Neuron (in vitro differentiated cells): Measurements from ENCODE around the gene UCN2.

ENCODE experiments used
- H2AFZ ChIP-seq: one replicate; pipeline ENCODE4 v1.6.1; 2013; ENCODE audit warnings: low read depth, mild to moderate bottlenecking, inconsistent platforms, low read length, moderate library complexity
- H3K27me3 ChIP-seq: one replicate; pipeline ENCODE4 v1.6.1; 2013; ENCODE audit warnings: low read length; ENCODE audit not compliant: insufficient read depth
- H3K36me3 ChIP-seq: one replicate; pipeline ENCODE4 v1.6.1; 2013; ENCODE audit warnings: low read length; ENCODE audit not compliant: insufficient read depth
- H3K4me1 ChIP-seq: one replicate; pipeline ENCODE4 v1.6.1; 2013; ENCODE audit warnings: low read length; ENCODE audit not compliant: insufficient read depth
- H3K4me3 ChIP-seq: 2 replicates; pipeline ENCODE4 v1.5.1; 2013; ENCODE audit warnings: mild to moderate bottlenecking, low read length, moderate library complexity
- H3K9me3 ChIP-seq: one replicate; pipeline ENCODE4 v1.6.1; 2013; ENCODE audit warnings: low read length

UCN2 gene

DNA sequence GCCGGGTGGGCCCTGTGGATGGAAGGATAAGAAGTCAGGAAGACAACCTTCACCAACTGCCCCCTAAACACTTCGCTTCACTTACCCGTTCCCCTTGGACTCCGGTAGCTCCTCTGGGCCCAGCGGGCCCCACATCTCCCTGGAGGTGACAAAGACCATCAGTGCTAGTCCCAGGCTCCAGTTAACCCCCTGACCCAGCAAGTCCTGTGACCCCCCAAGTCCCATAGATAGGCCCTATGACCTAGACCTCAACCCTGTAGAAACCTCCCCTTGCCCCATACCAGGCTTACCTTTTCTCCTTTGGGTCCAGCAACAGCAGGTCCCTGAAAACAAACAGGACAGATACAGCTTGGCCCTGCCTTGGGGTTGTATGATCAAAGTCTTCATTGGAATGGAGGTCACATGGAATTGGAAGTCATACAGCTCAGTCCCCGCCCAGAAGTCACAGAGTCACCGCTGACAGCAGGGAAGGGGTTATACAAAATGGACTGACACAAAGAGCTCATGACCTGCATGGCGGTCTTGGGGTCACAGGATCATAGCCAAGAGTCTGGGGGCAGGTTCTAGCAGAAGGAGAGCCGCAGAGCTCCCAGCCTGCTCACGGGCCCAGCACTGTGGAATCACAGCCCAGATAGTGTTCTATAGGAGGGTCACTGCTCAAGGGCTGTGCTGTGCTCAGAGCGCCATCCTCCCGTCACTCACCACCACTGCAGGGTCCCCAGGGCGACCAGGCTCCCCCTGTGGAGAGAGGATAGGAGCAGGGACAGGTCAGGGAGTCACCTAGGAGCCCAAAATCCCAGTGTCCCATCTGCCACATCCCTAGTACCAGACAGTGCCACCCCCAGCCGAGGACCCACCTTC is 18.3 kb upstream of the UCN2 start:
- peaks cover 6% of the 10 kb centered on the region for H3K36me3 ChIP-seq
- no peak overlapping the region for H3K4me3 ChIP-seq
- no peak overlapping the region for H2AFZ ChIP-seq
- H3K4me1 ChIP-seq = peaks cover 9% of the 10 kb centered on the region
- peaks cover 7% of the 10 kb centered on the region for H3K9me3 ChIP-seq
- H3K27me3 ChIP-seq = no peaks in the 10 kb centered on the region

- H3K4me1 ChIP-seq = peaks cover 1% of the 10 kb centered on the region
- peaks cover 2% of the 10 kb centered on the region for H3K9me3 ChIP-seq
- H3K27me3 ChIP-seq = no peaks in the 10 kb centered on the region
- peaks cover 6% of the 10 kb centered on the region for H3K36me3 ChIP-seq
- H2AFZ ChIP-seq = no peak overlapping the region
- no peak overlapping the region for H3K4me3 ChIP-seq
Measured at GRCh38 chr3:48576647-48577046, 13.1 kb upstream of the UCN2 start.

- H3K4me1 ChIP-seq = no peaks in the 10 kb centered on the region
Measured at GRCh38 chr3:48575366-48575765, 11.8 kb upstream of the UCN2 start.

DNA sequence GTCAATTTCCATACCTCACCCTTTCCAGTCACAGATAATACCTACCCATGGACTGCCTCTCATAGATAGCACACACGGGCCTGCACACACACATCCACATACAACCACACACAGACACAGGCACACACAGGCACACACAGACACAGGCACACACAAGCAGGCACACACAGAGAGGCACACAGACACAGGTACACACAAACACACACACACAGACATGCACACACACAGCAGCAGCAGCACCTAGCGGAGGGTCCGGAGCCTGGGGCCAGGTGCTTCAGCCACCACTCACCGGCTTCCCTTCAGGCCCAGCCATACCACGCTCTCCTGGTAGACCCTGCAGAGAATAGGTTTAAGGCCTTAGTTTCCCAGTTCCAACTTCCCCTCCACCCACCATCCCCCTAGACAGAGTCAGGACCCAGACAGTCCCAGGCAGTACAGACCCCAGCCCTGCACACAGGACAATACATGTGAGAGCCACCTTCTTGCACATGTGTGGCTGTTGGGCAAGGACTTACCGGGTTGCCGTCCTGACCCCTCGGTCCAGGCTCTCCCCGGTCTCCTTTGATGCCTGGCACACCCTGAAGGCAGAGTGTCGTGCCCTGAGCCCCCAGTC is 10.5 kb upstream of the UCN2 start:
- Histone ChIP-seq H3K9me3 (no peaks in the 10 kb centered on the region), H3K27me3 (no peaks in the 10 kb centered on the region), H2AFZ (no peak overlapping the region), H3K4me3 (no peak overlapping the region), H3K4me1 (no peaks in the 10 kb centered on the region), H3K36me3 (peaks cover 6% of the 10 kb centered on the region)

More at GRCh38 chr3:48575366-48575765, 11.8 kb upstream of the UCN2 start:
- Histone ChIP-seq H3K27me3 (no peaks in the 10 kb centered on the region), H3K9me3 (no peaks in the 10 kb centered on the region), H3K4me3 (no peak overlapping the region), H2AFZ (no peak overlapping the region), H3K36me3 (peaks cover 6% of the 10 kb centered on the region)

GRCh38 chr3:48572517-48572916 is 8.9 kb upstream of the UCN2 start:
- Histone ChIP-seq H3K27me3 (no peaks in the 10 kb centered on the region), H3K36me3 (peaks cover 6% of the 10 kb centered on the region)

DNA sequence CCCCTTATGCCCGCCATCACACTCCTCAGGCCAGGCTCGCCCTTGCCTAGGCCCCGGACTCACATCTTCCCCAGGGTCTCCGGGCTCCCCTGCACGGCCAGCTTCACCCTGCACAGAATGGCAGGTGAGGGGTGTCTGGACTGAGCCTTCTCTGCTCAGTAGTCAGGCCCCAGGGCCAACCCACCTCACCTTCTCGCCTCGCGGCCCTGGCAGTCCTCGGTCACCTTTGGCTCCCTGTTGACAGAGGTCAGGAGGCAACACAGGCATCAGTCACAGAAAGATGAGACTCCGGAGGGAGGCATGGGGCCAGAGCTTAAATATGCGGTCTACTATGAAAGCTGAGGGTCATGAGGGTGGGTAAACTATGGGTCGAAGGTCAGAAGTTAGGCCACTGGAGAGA is 8.4 kb upstream of the UCN2 start:
- no peaks in the 10 kb centered on the region for H3K4me1 ChIP-seq
- H3K4me3 ChIP-seq = no peak overlapping the region
- no peaks in the 10 kb centered on the region for H3K9me3 ChIP-seq
- H3K27me3 ChIP-seq = no peaks in the 10 kb centered on the region
- peaks cover 5% of the 10 kb centered on the region for H3K36me3 ChIP-seq
- H2AFZ ChIP-seq = no peak overlapping the region

More at GRCh38 chr3:48572517-48572916, 8.9 kb upstream of the UCN2 start:
- no peak overlapping the region for H3K4me3 ChIP-seq
- no peak overlapping the region for H2AFZ ChIP-seq
- no peaks in the 10 kb centered on the region for H3K9me3 ChIP-seq
- no peaks in the 10 kb centered on the region for H3K4me1 ChIP-seq

DNA sequence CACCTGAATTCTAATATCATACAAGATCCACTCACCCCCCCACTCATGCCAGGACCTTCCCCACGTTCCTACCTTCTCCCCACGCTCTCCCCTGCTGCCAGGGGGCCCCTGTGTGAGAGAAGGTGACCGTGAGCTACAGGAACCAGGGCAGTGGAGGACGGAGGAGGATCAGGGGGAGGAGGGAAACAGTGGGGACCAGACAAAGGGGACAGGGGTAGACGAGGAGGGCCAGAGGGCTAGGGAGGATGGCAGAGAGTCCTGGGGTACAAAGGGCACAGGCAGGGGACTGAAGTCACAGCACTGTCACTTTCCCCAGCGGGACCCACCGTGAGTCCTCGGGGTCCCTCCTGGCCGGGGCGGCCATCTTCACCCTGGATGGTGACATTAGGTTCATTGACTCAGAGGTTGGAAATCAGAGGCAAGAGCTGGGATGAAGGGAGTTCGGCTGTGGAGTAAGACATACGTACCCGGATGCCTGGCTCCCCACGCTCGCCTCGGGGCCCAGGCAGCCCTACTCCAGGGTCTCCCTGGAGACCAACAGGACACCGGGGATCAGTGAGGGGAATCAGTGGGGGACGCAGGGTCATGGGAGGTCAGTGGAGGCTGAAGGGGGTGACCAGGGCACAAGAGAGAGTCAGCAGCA is 6.3 kb upstream of the UCN2 start:
- H2AFZ ChIP-seq = no peak overlapping the region
- no peaks in the 10 kb centered on the region for H3K27me3 ChIP-seq
- H3K4me3 ChIP-seq = no peak overlapping the region
- no peaks in the 10 kb centered on the region for H3K36me3 ChIP-seq
- H3K4me1 ChIP-seq = no peaks in the 10 kb centered on the region
- H3K9me3 ChIP-seq = no peaks in the 10 kb centered on the region

DNA sequence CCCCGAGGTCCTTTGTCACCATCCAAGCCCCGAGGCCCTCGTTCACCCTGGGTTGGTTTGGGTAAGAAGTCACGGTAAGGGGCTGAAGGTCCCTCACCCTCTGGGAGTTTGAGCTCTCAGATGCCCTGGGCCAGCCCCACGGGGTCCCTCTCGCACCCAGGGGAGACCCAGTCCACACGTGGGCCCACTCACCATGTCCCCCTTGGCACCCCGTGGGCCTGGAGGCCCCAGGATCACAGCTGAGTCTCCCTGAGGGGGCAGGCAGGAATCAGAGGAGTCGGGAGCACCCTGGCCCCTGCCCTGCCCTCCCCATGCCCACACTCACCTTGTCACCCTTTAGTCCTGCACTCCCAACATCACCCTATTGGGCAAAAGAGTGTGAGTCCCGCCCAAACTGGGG is 5.8 kb upstream of the UCN2 start:
- Histone ChIP-seq H3K4me1 (no peaks in the 10 kb centered on the region), H2AFZ (no peak overlapping the region), H3K4me3 (no peak overlapping the region), H3K36me3 (no peaks in the 10 kb centered on the region), H3K9me3 (no peaks in the 10 kb centered on the region), H3K27me3 (no peaks in the 10 kb centered on the region)

DNA sequence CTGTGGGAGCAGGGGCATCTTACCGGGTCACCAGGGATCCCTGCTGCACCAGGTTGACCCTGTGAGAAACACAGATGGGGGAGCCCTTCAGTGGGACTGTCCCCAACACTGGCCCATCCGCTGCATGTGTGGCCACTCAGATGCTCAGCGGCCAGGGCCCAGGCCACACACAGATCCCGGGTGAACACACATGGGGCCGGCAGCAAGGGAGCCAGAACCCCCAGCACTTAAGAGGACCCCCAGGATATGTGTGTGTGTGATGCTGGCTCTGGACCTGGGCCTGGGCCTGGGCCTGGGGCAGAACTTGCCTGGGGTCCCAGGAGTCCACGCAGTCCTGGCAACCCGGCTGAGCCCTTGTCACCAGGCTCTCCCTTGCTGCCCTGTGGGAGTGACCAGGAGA is 4.9 kb upstream of the UCN2 start:
- H3K27me3 ChIP-seq = no peaks in the 10 kb centered on the region

GRCh38 chr3:48567500-48567899 is 3.9 kb upstream of the UCN2 start:
- no peaks in the 10 kb centered on the region for H3K36me3 ChIP-seq
- peaks cover 15% of the 10 kb centered on the region for H3K4me1 ChIP-seq
- H3K4me3 ChIP-seq = no peak overlapping the region
- no peak overlapping the region for H2AFZ ChIP-seq
- no peaks in the 10 kb centered on the region for H3K27me3 ChIP-seq
- no peaks in the 10 kb centered on the region for H3K9me3 ChIP-seq

More for the DNA sequence above, 4.9 kb upstream of the UCN2 start:
- Histone ChIP-seq H3K4me3 (no peak overlapping the region), H2AFZ (no peak overlapping the region), H3K9me3 (no peaks in the 10 kb centered on the region), H3K4me1 (peaks cover 6% of the 10 kb centered on the region), H3K36me3 (no peaks in the 10 kb centered on the region)

DNA sequence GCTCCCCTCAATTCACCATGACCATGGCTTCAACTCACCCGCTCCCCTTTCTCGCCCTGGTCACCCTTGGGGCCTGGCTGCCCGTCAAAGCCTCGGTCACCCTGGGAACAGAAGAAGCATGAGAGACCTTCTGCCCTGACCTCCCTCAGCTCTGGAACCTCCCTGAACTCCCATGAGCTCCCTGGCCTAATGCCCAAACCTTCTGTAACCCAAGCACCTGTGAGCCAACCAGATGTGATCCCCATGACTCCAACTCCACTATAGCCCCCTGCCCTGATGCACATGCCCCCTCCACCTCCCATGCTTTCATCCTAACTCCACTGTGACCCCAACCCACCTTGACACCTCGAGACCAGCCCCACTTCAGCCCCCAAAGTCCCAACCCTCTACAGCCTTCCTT is 3.5 kb upstream of the UCN2 start:
- H3K4me3 ChIP-seq = no peak overlapping the region
- no peaks in the 10 kb centered on the region for H3K27me3 ChIP-seq
- no peaks in the 10 kb centered on the region for H3K9me3 ChIP-seq
- H3K36me3 ChIP-seq = no peaks in the 10 kb centered on the region
- H2AFZ ChIP-seq = no peak overlapping the region
- H3K4me1 ChIP-seq = peaks cover 17% of the 10 kb centered on the region

- H3K36me3 ChIP-seq = no peaks in the 10 kb centered on the region
- H3K27me3 ChIP-seq = no peaks in the 10 kb centered on the region
- no peak overlapping the region for H3K4me3 ChIP-seq
- H2AFZ ChIP-seq = no peak overlapping the region
- peaks cover 17% of the 10 kb centered on the region for H3K4me1 ChIP-seq
- H3K9me3 ChIP-seq = no peaks in the 10 kb centered on the region
Measured at GRCh38 chr3:48566401-48566760, 2.8 kb upstream of the UCN2 start.

GRCh38 chr3:48565591-48566400 is 2.2 kb upstream of the UCN2 start:
- H2AFZ ChIP-seq = no peak overlapping the region
- no peaks in the 10 kb centered on the region for H3K9me3 ChIP-seq
- H3K36me3 ChIP-seq = no peaks in the 10 kb centered on the region
- H3K4me1 ChIP-seq = peaks cover 23% of the 10 kb centered on the region
- no peak overlapping the region for H3K4me3 ChIP-seq
- no peaks in the 10 kb centered on the region for H3K27me3 ChIP-seq
